SIG-M5 (cell line): ENCODE measurements around the gene CHST15.
"Not testable (repeated sequence)": the region's sequence is repeated elsewhere in the genome, so short reads cannot be mapped to it uniquely, and the experiment has no call there.

Experiments
- DNase-seq: peaks from one replicate; lab custom pipeline; 2025; lab: John Stamatoyannopoulos, UW

CHST15 gene

GRCh38 chr10:124124123-124124768, 30.8 kb upstream of the CHST15 start:
- DNase-seq, result no peak

GRCh38 chr10:124123156-124123555, 29.8 kb upstream of the CHST15 start:
- DNase-seq, result no peak

GRCh38 chr10:124122211-124122610, 28.8 kb upstream of the CHST15 start:
- DNase-seq, result no peak

GRCh38 chr10:124120410-124121061, 27.1 kb upstream of the CHST15 start:
- no peak for DNase-seq

DNA sequence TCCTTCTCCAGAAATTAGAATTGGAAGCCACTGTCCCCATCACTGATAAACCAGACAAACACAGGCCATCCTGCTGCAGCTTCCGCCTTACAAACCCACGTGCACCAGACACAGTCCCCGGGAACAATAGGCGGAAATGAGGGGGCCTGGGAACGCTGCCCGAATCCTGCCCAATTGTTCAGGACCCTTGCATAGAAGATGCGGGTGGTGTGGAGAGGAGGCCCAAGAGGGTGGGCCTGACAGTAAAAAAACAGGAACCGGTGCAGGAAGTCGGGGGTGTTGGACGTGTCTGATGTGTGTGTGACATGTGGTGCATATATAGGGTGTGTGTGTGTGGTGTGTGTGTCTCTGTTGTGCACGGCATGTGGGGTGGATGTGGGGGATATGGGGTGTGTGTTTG, 26.5 kb upstream of the CHST15 start:
- no peak for DNase-seq

- no peak for DNase-seq
These were observed 25.8 kb upstream of the CHST15 start for GRCh38 chr10:124119216-124119615.

- DNase-seq, result no peak
These were observed 24.4 kb upstream of the CHST15 start for GRCh38 chr10:124117833-124118232.

GRCh38 chr10:124117511-124117785, 24.1 kb upstream of the CHST15 start:
- no peak for DNase-seq

DNA sequence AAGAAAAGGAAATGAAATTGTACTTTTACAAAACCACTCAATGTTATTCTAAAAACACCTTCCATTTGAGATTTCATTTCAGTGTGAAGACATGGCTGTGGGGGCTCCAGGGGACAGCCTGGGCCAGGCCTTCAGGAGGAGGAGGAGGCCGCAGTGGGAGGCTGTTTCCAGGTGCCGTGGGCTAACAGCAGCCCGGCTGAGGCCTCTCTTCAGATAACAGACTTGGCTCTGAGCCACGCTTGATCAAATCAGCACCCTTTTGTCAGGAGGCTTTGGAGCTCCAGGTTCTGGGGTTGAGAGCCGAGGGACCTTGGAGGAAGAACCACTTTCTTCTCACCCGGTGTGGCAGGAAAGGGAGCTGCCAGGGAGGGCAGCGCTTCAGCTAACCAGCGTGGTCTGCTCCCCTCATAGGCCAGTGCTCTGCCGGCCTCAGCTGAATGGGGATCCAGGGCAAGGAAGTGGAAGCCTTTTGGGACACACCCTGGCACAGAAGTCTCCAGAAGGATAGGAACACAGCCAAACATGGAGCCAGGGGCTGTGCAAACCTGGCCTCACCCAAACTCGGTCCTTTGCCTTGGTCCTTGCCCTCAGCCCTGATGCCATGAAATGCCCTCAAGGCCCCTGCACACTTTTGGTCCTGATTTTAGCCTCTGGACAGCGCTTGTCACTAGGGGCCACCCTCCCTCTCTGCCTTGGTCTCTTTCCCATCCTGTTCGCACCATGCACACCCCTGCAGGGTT, 23.5 kb upstream of the CHST15 start:
- DNase-seq, result no peak

GRCh38 chr10:124114696-124115095, 21.3 kb upstream of the CHST15 start:
- no peak for DNase-seq

DNA sequence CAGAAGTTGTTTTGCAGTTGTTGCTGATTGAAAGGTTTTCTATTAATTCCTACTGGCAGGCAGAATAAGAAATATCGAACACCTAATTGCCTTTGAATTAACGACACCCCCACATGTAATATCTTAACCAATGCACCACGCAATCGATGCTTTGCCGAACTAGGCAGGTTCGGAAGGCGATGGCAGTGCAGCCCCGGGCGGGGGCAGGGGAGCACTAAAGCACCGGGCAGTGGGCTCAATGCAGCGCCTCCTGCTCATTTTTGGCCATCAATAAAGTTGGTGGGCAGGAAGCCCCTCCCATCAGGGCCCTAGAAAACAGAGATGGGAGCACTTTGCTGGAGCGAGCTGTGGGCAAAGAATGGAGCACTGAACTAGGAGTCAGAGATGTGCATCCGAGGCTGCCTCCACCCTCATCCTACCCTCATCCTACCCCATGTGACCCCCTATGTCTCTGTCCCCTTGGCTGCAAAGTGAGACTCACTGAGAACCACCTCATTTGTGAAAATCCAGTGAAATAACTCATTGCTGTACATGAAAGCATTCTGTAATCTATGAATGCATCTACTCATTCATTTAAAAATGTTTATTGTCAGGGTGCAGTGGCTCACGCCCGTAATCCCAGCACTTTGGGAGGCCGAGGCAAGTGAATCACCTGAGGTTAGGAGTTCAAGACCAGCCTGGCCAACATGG, 19.6 kb upstream of the CHST15 start:
- no peak for DNase-seq

- no peak for DNase-seq
These were observed 17.5 kb upstream of the CHST15 start for GRCh38 chr10:124110882-124111281.

GRCh38 chr10:124109261-124109660, 15.9 kb upstream of the CHST15 start:
- DNase-seq, result no peak

DNA sequence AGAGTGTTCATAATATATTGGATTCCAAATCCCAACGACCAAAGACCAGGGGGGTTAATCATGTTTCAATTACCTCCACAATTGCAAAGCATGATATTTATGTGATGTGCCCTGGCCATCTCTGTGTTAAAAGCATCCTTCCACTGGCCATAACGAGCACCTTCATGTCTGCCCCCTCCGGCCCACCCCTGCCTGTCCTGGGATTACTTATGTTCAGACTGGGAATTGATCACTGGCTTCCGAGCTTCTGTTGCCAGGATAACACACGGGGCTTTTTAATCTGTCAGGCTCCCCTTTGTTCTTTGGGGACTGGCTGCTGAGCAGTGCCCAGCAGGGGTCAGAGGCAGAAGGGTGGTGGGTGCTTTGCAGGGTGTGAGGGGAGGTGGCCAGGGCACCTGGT, 13.7 kb upstream of the CHST15 start:
- DNase-seq, result no peak

DNA sequence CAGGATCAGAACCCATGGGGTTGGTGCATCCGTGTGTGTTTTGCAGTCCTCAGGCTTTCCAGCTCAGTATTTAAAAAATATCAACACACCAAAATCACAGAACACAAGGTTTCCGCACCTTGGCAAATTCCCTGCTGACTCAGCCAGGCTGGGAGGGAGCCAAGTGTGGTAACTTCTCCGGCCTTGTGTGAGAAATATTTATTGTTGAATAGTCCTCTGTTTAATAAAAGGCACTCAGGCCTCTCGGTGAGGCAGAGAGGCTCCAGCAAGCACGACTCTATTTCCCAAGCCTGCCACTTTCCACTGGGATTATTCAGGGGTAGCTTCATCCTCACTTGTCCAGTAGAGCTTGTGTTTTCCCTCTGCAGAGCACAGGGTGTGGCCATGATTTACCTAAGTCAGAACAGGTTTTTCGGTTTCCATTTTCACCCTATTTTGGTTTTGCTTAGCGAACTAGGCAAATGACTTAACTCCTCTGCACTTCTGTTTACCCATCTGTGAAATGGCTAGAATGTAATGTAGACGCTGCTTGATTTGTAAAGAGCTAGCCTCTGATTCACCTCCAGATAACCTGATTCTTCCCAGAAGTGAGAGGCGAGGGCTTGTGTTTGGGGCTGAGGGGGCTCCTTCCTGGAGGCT, 13.0 kb upstream of the CHST15 start:
- no peak for DNase-seq

- no peak for DNase-seq
These were observed 12.2 kb upstream of the CHST15 start for GRCh38 chr10:124105594-124105993.

DNA sequence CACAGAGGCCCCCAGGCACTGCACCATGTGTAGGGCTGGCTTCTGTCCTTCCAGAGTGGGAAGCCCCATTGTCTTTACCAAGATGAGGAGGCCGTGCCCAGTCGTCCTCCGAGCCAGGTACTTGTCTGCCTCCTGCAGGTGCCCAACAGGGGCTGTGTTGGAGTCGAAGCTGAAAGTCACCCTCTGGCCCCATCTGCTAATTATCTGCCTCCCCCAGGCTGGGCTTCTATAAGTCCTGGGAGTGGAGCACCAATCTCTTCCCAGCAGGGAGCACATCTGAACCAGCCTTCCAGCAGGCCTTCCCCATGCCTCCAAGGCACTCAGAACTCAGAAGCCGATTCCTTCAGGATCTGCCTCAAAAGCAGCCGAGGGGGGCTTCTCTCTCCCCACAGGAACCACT, 11.6 kb upstream of the CHST15 start:
- DNase-seq, result no peak

- no peak for DNase-seq
These were observed 10.7 kb upstream of the CHST15 start for GRCh38 chr10:124104011-124104627.

DNA sequence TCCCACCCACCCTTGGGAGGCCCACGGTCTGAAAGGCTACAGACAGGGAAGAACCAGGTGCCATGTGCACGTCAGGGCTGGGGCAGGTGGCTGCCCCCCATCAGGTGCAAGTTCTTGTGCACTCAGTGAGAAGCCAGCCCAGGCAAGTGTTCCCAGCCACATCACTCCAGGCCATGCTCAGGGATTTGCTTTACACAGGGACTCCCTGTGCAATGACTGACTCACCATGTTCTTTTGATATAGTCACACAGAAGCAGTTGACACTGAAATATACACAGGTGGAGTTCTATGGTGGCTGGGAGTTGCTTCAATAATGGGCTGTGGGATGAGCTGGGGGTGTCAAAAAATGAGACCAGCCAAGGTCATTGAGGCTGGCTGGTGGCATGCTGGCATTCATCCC, 8.0 kb upstream of the CHST15 start:
- no peak for DNase-seq

DNA sequence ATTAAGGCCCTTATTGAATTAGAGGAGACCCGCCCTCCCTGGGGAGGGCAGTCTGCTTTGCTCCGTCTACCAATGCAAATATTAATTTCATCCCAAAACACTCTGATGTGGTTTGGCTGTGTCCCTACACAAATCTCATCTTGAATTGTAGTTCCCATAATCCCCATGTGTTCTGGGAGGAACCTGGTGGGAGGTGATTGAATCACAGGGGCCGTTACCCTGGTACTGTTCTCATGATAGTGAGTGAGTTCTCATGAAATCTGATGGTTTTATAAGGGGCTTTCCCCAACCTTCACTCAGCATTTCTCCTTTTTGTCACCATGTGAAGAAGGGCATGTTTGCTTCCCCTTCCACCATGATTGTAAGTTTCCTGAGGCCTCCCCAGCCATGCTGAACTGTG, 7.3 kb upstream of the CHST15 start:
- DNase-seq, result not testable (repeated sequence)

DNA sequence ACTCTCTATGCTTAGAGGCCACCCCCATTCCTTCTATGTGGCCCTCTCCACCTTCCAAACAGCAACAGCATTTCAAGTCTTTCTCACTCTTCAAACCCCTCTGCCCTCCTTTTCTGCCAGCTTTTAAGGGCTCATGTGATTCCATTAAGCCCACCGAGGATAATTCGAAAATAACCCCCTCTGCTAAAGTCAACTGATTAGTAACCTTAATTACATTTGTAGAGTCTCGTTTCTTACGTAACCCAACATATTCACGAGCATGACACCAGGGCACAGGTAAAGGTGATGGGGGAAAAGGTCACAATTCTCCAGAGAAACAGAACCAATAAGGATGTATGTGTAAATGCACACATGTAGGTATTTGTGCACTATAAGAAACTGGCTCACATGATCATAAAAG, 6.7 kb upstream of the CHST15 start:
- DNase-seq, result no peak

- DNase-seq, result no peak
These were observed 6.2 kb upstream of the CHST15 start for GRCh38 chr10:124099604-124100003.
